HuH-7.5 (cell line): ENCODE results near the gene DPP6.
"Not testable (repeated sequence)": the region's sequence is repeated elsewhere in the genome, so short reads cannot be mapped to it uniquely, and the experiment has no call there.

Experiments used
- DNase-seq: peaks from one replicate; pipeline ENCODE4 v3.0.0; 2011; ENCODE audit warnings: low spot score

DPP6 gene

DNA sequence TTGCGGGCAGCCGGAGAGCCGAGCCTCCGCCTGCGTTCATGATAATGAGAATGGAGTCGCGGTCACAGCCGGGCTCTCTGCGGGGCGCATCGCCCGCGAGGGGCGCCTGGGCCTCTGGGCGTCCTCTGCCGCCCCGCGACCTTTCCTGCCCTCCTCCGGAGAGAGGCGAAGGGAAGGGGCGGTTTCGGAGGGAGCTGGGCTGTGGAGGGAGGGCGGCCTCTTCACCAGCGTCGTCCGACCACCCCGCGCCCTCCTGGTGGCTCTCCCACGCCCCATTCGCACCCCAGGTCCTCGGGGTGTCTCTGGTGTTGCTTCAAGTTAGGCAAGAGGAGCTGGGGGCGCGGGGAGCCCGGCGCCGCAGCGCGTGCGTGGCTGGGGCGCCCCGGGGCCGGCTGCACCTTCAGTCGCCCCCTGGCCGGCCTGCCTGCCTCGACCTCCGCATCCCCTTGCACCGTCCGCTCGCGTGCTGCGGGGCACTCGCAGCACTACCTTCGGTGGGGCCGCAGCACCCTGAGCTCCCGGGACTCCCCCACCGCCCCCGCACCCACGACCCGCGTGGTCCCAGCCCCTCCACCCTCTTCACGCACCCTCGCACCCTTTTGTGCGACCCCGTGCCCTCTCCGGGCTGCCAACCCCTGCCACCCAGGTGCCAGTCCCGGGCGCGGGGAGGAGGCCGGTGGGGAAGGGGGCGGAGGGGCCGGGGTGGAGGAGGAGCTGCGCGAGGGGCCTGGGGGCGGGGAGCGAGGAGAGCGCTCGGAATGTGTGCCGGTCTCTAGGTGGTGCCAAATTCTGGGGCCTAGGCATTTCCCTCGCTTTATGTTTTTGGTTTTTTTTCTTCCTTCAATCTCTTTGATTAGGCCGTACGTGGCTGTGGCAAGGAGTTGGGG lies at the start of gene DPP6:
DPP6 (plus strand) TSS at position 756 of the 887 bp plus-strand sequence.
- not testable (repeated sequence) for DNase-seq

DNA sequence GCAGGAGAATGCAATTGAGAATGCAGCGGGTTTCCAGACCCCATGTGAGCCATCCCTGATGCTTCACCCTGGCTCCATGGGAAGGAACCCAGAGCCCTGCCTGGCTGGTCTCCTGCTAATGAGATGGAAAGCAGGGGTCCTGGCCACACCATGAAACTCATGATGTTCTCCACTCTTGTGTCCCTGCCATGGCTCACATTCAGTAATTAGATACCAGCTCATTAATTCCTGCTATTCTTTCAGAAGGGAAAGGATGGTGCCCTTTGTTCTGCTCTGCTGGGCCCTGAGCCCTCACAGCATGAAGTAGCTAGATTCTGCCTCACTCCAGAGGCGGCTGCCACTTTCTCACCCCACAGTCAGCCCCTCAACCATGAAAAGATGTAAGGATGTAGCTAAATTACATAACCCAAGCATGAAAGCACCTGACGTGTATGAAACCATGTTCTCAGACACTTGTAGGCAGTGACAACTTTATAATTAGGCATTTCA lies 42.7 kb upstream of the DPP6 start:
- not testable (repeated sequence) for DNase-seq

DNA sequence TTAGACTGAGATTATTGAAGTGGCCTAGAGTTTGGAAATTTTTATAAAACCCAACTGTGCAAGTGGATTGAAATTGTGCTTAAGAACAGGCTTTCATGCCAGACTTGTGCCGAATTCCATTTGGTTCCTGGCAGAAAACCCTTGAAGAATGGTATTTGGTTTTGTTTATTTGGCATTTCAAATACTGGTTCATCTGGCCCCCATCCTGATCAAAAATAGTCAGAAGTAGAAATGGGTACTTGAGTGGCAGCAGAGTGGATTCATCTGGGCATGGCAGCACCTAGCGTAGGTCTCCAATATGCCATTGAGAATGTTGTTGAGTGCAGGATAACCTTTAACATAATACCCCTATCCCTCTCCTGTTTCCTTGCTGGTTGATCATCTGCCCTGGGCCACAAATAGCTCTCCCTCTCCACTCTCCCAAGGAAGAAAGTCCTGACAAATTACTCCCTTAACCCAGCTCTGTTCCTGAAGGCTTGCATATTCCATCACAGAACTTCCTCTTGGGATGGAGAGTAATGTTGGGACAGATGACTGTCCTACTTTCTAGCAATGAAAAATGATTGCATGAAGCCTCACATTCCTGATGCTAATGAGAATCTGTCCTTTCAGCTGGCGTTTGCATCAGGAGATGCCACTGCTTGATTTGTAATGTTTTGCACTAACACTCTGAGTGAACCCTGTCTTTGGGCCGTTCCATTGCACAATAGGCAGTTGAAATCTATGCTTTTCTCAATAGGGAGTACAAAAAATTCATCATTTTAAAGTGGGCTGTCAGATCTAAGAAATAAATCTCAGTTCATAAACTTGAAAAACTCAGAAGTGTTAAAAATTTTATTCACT lies 41.3 kb upstream of the DPP6 start:
- DNase-seq = not testable (repeated sequence)

DNA sequence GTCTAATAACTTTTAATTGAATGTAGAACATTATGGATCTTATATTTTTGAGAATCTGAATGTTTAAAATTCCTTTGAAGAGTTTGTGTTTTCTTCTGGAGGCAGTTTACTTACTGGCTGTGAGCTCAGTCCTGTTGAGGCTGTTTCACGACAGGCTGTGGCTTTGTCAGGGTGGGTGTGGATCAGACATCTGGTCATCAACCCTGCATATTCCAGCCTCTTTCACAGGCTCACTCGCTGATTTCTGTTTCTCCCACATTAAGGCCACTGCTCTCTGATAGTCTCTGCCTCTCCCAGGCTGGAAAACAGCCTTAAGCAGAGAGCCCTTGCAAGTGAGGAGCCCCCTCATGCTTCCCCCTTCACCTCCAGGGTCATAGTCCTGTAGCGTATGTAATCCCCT lies 39.4 kb upstream of the DPP6 start:
- DNase-seq = not testable (repeated sequence)

DNA sequence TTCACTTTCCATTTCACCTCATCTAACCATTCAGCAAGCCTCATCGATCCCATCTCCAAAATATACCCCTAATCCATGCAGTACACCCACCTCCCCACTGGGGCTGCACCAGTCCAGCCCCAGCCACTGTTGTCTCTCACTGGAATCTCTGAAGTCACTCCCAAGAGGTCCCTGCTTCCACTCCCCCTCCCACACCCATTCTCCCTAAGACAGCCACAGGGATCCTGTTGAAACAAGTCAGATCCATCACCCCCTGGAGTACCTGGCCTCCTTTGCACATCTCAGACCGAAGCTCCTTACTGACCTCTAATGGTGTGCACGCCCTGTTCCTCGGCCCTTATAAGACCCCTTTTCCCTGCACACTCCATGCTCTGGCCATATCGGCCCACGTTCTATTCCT lies 36.6 kb upstream of the DPP6 start:
- not testable (repeated sequence) for DNase-seq

DNA sequence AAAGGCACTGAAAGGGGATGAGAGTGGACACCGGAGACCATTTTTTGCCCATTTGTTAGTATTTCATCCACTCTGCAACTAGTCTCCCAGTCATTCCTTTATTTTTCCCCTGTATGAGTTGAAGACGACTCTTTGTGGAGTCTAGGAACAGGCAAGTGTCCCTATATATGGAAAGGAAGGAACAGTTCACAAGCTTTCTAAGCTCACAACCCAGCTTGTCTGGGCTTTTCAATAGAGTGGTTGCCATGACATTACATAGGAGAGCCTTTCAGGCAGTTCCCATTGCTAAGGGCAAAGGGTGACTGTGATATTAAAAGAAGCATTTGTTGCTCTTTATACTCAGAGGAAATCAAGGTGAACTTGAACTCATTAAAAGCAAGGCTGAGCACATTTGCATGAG lies 33.8 kb upstream of the DPP6 start:
- not testable (repeated sequence) for DNase-seq

DNA sequence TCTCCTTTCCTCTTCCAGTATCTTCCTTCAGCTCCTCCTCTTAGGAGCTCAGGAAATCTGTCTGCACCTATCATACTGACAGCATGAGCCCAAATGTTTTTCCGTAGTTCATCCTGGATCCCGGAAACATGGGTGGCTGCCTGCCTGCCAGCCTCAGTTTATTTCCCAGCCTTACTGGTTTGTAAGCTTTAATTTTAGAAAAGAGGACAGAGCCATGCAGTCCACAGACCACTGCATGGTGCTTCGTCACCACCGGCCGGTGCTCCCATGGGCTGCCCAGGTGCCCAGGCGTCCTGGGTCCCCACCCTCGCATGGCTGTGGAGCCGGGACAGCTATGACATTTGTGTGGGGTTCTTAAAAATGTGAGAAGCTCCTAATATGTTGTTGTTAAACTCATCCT lies 24.4 kb upstream of the DPP6 start:
- DNase-seq = not testable (repeated sequence)

DNA sequence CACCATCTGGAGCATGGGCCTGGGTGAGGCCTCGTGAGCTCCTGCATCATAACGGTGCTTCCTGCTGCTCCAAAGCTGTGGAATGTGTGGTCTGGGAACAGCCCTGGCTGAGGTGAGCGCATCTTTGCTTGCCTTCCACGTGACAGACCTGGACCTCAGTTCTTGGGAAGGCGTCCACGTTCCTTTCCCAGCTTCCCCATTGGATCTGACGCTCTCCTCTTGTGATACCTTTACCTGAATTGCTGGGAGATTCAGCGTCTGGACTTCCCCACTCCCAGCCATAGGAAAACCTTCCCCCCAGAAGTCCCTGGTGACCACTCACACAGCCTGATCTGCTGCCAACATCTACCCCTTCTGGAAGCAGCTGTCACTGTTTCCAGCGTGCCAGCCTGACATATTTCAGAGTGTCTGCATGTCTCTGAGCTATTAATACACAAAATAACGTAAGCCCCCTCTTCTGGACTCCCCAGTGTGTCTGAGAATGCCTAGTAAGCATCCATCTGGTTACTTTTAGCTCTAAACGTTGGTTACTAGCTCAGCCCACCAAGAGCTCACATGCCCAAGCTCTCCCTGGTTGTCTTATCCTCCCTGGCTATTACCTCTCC lies 21.6 kb upstream of the DPP6 start:
- not testable (repeated sequence) for DNase-seq

DNA sequence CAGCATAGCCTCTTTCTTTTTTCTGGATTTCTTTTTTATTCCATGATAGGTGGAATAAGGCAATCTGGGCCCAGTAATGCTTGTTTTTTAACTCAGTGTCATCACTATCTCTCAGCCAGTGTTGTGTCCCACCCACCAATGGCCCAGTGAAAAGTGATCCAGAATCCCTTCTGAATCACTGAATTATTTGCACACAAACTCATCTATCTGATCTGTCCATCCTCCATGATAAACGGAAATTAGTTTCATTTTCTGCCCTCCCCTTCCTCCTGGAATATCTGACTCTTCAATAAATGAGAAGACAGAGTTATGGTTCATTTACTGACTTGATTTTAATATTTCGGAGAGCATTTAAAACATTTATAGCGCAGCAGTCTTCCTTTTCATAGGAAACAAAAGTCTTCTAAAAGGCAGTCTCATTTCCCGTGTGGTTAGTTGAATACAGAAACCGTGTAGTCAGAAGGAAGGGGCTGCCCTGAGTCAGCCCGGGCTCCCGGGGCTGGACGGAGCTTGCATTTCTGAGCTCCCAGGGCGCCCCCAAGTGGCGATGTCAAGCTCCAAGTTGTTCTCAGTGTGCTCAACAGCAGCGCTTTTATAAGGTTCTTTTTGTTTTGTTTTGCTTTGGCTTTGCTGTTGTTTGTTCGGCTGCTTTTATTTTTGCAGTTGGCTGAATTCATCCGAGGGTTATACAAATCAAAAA lies 12.6 kb upstream of the DPP6 start:
- DNase-seq = not testable (repeated sequence)

DNA sequence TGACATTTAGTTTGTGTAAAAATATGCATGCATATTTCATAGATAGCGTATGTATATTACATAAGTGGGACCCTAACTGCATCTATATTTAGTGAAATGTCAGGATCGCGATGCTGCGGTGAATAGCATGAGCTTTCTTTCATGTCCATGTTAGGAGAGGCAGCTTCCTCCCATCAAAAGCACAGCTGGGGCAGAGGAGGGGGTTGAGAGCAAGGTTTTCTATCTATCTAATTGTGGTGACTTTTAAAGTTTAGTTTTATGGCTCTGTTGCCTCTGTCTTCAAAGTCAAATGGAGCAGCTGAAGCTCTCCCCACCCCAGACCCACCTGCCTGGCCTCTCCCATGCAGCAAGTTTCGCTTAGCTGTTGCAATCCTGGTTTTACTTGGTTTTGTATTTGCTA lies 1.8 kb upstream of the DPP6 start:
- DNase-seq = not testable (repeated sequence)

DNA sequence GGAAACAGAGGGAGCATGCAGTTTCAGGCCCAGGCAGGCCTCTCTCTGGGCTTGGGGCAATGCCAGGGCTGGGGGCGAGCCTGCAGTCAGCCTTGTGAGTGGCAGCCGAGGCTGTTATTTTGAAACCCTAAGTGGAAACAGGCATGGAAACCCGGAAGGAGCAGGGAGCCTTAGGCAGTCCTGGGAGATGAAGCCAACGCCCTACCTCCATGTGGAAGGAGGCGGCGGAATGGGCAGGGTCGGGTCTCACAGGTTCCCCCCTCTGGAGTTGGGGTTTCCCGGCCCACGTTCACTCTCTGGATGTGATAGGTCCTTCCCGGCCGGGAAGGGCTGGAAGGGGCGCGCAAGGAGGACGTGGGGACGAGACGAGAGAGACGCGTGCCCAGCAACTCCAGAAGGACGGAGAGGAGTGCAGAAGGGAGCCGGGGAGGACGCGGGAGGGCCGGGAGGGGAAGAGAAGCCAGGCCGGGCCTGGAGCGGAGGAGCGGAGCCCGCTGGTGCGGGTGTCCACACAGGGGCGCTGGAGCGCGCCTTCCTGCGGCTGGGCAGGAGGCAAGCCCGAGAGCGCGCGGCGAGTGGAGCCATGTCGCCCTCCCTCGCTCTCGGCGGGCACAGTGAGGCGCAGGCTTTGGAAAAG lies 1.1 kb upstream of the DPP6 start:
- DNase-seq = not testable (repeated sequence)

DNA sequence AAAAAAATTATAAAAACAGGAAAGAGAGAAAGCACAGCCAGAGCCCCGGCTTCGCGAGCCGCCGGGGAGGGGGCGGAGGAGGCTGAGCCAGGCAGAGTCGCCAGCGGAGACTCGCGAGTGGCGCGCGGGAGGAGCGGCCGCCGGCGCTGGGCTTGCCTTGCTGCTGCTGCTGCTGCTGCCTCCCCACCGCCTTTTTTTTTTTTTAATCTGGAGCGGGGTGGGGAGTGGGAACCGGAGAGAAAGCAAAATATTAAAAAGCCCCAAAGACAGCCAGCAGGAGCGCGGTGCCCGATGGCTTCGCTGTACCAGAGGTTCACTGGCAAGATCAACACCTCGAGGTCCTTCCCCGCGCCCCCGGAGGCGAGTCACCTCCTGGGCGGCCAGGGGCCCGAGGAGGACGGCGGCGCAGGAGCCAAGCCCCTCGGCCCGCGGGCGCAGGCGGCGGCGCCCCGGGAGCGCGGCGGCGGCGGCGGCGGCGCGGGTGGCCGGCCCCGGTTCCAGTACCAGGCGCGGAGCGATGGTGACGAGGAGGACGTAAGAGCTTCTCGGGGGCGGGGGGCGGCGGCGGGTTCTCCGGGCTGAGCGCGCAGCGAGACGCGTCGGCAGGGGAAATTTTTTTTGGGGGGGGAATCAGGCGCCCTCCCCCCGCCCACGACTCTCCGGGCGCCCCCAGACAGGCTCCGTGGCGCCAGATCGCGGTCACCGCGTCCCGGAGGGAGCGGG lies 493 bp downstream of the DPP6 start:
- not testable (repeated sequence) for DNase-seq

DNA sequence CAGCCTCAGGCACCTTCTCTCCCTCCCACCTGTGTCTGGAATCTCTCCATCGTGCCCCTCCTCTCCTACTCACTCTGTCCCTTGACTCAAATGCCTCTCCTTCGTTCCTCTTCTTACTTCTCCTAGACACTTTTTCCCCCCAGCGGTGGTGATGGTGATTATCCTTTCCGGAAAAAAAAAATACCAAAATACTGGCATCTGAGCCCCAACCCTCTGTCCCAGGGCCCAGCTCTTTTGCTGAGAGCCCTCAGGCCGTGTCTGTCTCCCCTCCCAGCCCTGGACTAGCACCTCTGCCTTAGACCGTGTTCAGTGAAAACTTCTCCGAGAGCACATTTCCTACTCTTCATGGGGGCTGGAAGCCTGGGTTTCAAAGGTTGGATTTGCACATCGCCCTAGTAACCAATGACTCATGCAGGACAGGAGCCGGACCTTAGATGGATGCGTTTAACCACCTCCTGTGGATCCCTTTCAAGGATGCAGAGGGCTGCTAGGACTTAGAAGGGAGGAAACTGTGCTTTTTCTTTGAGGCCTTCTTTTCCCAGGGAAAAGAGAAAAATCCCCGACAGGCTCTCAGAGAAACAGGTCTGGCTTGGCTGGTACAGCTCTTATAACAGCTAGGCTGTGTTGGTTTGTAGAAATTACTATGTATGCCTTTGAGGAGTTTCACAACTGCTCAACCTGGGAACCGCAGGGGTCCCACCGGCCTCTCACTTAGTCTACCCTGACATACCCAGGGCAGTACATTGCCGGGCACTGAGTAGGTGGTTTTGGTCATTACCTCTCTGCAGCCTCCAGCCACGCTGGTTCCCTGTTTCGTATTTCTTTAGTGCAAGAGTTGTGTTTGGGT lies 1.5 kb downstream of the DPP6 start:
- DNase-seq = not testable (repeated sequence)

DNA sequence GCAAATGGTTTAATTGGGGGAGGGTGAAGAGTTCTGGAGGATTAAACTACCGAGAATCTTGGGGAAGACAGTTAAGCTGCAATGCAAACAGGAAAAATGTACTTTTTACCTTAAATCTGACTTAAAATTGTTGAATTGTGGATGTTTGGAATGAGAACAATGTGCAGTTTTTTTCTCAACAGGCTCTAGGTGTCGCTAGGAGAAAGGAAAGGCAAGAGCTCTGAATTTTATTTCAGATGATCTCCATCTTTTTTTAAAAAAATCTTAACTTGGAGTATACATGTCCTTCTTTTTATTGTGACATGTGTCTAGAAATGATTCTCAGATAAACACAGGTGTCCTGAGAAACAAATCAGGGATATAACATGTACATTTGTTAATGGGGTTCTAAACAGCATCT lies 2.5 kb downstream of the DPP6 start:
- DNase-seq = not testable (repeated sequence)

DNA sequence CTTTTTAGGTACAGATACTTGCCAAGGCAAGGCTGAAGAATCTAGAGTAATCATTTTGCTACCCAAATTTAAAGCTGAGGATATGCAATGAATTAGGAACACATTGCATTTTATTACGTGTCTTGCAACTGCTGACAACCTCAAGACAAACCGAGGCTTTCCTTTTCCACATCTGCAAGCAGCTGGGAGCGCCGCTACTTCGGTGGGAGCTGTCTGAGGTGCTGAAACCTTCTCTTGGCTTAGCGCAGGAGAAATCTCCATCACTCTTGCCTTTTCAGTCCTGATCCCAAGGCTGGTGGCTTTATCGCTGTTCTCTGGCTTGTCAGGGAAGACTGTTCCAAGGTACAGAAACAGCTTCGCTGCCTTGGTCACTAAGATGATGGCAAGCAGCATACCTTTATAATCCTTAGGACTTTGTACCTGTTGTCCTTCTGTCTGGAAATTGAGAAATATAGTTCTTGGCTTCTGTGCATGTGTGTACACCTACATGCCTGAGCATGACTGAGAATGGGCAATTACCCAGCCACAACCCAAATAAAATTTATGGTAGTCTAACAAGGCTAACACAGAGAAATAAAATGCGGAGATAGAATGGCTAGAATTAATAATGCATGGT lies 3.4 kb downstream of the DPP6 start:
- peak; percentile 26 for DNase-seq

DNA sequence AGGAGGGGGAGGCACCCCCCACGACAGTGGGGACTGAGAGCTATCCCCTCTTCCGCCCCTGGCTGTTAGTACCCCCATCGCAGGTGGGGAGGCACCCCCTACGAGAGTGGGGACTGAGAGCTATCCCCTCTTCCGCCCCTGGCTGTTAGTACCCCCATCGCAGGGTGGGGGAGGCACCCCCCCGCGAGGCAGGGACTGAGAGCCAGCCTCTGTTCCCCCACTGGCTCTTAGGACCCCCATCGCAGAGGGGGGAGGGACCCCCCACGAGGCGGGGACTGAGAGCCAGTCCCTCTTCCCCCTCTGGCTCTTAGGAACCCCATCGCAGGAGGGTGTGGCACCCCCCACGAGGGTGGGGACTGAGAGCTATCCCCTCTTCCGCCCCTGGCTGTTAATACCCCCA lies 6.6 kb downstream of the DPP6 start:
- DNase-seq = not testable (repeated sequence)

DNA sequence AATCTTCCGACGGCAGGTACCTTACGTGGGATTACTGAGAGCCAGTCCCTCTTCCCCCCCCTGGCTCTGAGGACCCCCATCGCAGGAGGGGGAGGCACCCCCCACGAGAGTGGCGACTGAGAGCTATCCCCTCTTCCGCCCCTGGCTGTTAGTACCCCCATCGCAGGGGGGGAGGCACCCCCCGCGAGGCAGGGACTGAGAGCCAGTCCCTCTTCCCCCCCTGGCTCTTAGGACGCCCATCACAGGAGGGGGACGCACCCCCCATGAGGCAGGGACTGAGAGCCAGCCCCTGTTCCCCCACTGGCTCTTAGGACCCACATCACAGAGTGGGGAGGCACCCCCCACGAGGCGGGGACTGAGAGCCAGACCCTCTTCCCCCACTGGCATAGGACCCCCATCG lies 8.4 kb downstream of the DPP6 start:
- not testable (repeated sequence) for DNase-seq

DNA sequence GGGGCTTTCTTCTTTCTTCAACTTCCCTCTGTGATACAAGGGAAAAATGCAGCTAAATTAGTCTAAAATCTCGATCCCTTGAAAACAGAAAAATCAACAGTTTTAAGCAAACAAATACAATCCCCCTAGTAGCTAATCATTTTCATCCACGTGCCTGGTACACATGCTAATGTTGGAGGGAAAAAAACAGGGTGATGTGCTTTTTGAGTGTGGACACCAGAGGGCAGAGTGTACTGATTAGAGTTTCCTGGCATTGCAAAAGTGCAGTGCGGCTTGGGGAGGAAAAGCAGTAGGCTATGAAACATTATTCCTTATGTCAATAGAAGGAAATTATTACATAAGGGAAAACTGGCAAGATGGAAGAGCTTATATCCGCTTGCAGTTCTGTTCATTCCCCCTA lies 19.6 kb downstream of the DPP6 start:
- peak; percentile 6 for DNase-seq
